SKM-1 treated with dmso at 0.1 percent for 144 hours (cell line): ENCODE data around the gene PARD3B.
"Not testable (repeated sequence)": the region's sequence is repeated elsewhere in the genome, so short reads cannot be mapped to it uniquely, and the experiment has no call there.

ENCODE experiments used
- DNase-seq: peaks from one replicate; lab custom pipeline; 2025; ENCODE audit not compliant: unreplicated experiment; lab: John Stamatoyannopoulos, UW

The PARD3B gene

GRCh38 chr2:204541637-204542036, 3.6 kb upstream of the PARD3B start:
- DNase-seq, result no peak

GRCh38 chr2:204542982-204543608, 2.2 kb upstream of the PARD3B start:
- DNase-seq, result no peak

GRCh38 chr2:204545861-204546735, 823 bp downstream of the PARD3B start:
- DNase-seq, result peak; percentile 10

GRCh38 chr2:204550751-204551511, 5.7 kb downstream of the PARD3B start:
- no peak for DNase-seq

GRCh38 chr2:204551512-204551863, 6.2 kb downstream of the PARD3B start:
- DNase-seq, result no peak

- no peak for DNase-seq
Measured at GRCh38 chr2:204557604-204558003, 12.3 kb downstream of the PARD3B start.

- not testable (repeated sequence) for DNase-seq
Measured at GRCh38 chr2:204559358-204559757, 14.1 kb downstream of the PARD3B start.

- DNase-seq, result no peak
Measured at GRCh38 chr2:204560902-204561301, 15.6 kb downstream of the PARD3B start.

GRCh38 chr2:204561771-204562170, 16.5 kb downstream of the PARD3B start:
- no peak for DNase-seq

GRCh38 chr2:204566439-204566838, 21.2 kb downstream of the PARD3B start:
- DNase-seq, result no peak

- DNase-seq, result no peak
Measured at GRCh38 chr2:204570421-204570820, 25.1 kb downstream of the PARD3B start.

- no peak for DNase-seq
Measured at GRCh38 chr2:204571041-204571440, 25.8 kb downstream of the PARD3B start.

GRCh38 chr2:204571911-204572310, 26.6 kb downstream of the PARD3B start:
- no peak for DNase-seq

- no peak for DNase-seq
Measured at GRCh38 chr2:204573221-204573620, 27.9 kb downstream of the PARD3B start.

GRCh38 chr2:204574486-204574885, 29.2 kb downstream of the PARD3B start:
- DNase-seq, result no peak

- DNase-seq, result no peak
Measured at GRCh38 chr2:204575463-204575862, 30.2 kb downstream of the PARD3B start.

GRCh38 chr2:204576362-204576979, 31.2 kb downstream of the PARD3B start:
- no peak for DNase-seq

- DNase-seq, result no peak
Measured at GRCh38 chr2:204578928-204579598, 33.8 kb downstream of the PARD3B start.

GRCh38 chr2:204581946-204582345, 36.7 kb downstream of the PARD3B start:
- no peak for DNase-seq

- no peak for DNase-seq
Measured at GRCh38 chr2:204583773-204584172, 38.5 kb downstream of the PARD3B start.

- no peak for DNase-seq
Measured at GRCh38 chr2:204585930-204586329, 40.7 kb downstream of the PARD3B start.
